HG02870 (cell line): ENCODE data around the gene CHIC2.
A peak's percentile ranks its signal among the peaks of the same experiment; 100 is the strongest.

Experiments
- ATAC-seq: cut with Tn5 transposase; IDR thresholded peaks from one replicate; pipeline ENCODE4 v1.9.1; 2021; ENCODE audit warnings: mild to moderate bottlenecking, moderate library complexity; ENCODE audit not compliant: unreplicated experiment

The CHIC2 gene

GRCh38 chr4:54093324-54094240 lies 29.2 kb upstream of the CHIC2 start:
- ATAC-seq = no peak

GRCh38 chr4:54092405-54093323 lies 28.3 kb upstream of the CHIC2 start:
- no peak for ATAC-seq

- peak; percentile 71 for ATAC-seq
Measured at GRCh38 chr4:54091637-54092404, 27.4 kb upstream of the CHIC2 start.

- peak; percentile 45 for ATAC-seq
Measured at GRCh38 chr4:54090804-54091623, 26.6 kb upstream of the CHIC2 start.

GRCh38 chr4:54090404-54090803 lies 26.0 kb upstream of the CHIC2 start:
- ATAC-seq = no peak

- no peak for ATAC-seq
Measured at GRCh38 chr4:54089875-54090274, 25.5 kb upstream of the CHIC2 start.

GRCh38 chr4:54085284-54085683 lies 20.9 kb upstream of the CHIC2 start:
- ATAC-seq = no peak

- ATAC-seq = no peak
Measured at GRCh38 chr4:54082168-54082567, 17.8 kb upstream of the CHIC2 start.

- no peak for ATAC-seq
Measured at GRCh38 chr4:54077812-54078211, 13.4 kb upstream of the CHIC2 start.

GRCh38 chr4:54076673-54077072 lies 12.3 kb upstream of the CHIC2 start:
- no peak for ATAC-seq

GRCh38 chr4:54074381-54074780 lies 10.0 kb upstream of the CHIC2 start:
- no peak for ATAC-seq

GRCh38 chr4:54073271-54073880 lies 9.0 kb upstream of the CHIC2 start:
- ATAC-seq = no peak

- no peak for ATAC-seq
Measured at GRCh38 chr4:54067166-54067565, 2.8 kb upstream of the CHIC2 start.

GRCh38 chr4:54066718-54067129 lies 2.3 kb upstream of the CHIC2 start:
- ATAC-seq = no peak

GRCh38 chr4:54066088-54066415 lies 1.6 kb upstream of the CHIC2 start:
- no peak for ATAC-seq

GRCh38 chr4:54065282-54066087 lies 1.1 kb upstream of the CHIC2 start:
- ATAC-seq = no peak

- ATAC-seq = peak; percentile 19
Measured at GRCh38 chr4:54063737-54064316, 578 bp downstream of the CHIC2 start.

GRCh38 chr4:54063229-54063628 lies 1.2 kb downstream of the CHIC2 start:
- ATAC-seq = no peak

GRCh38 chr4:54062392-54062791 lies 2.0 kb downstream of the CHIC2 start:
- no peak for ATAC-seq
